Measurements from ENCODE around the gene LMAN1L.

DNA sequence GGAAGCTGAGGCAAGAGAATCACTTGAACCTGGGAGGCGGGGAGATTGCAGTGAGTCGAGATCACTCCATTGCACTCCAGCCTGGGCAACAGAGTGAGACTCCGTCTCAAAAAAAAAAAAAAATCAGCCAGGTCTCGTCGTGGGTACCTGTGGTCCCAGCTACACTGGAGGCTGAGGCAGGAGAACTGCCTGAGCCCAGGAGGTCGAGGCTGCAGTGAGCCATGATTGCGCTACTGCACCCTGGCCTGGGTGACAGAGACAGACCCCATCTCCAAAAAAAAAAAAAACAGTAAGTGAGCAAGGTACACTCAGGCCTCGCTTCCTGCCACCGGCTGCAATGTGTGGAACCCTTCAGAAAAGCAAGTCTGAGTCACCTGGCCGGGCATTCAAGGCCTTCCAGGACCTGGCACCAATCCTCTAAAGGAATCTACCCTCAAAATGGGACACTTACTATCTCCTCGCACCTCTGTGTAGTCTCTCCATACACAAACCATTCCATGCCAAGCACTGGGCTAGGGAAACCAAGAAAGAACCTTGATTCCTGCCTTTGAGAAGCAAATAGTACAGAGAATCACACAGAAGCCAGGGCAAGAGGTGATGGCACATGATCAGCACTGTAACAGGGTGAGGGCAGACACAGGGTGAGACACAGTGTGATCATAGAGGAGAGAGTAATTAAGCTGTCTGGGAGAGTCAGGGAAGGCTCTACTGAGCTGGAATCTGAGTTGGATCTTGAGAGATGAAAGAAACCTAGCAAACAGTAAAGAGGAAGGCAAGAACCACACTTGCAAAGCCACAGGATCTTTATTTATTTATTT, 50.8 kb downstream of the LMAN1L start:
- TF ChIP-seq, protein P1, sequence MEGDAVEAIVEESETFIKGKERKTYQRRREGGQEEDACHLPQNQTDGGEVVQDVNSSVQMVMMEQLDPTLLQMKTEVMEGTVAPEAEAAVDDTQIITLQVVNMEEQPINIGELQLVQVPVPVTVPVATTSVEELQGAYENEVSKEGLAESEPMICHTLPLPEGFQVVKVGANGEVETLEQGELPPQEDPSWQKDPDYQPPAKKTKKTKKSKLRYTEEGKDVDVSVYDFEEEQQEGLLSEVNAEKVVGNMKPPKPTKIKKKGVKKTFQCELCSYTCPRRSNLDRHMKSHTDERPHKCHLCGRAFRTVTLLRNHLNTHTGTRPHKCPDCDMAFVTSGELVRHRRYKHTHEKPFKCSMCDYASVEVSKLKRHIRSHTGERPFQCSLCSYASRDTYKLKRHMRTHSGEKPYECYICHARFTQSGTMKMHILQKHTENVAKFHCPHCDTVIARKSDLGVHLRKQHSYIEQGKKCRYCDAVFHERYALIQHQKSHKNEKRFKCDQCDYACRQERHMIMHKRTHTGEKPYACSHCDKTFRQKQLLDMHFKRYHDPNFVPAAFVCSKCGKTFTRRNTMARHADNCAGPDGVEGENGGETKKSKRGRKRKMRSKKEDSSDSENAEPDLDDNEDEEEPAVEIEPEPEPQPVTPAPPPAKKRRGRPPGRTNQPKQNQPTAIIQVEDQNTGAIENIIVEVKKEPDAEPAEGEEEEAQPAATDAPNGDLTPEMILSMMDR (IDR thresholded peaks at IDR 0.05): no peak
- no peak for TF ChIP-seq EP300 (IDR thresholded peaks at IDR 0.05)

All from tibial nerve (tissue), 4 donors.